Measurements from ENCODE around the gene DNHD1. TPM values are rescaled to one million over a fixed set of nuclear protein-coding genes. Genes with fewer than 3 reads are reported as not detected.

Gene DNHD1
- total RNA-seq, 1 experiment from 2014 or later = 11.5 TPM

DNA sequence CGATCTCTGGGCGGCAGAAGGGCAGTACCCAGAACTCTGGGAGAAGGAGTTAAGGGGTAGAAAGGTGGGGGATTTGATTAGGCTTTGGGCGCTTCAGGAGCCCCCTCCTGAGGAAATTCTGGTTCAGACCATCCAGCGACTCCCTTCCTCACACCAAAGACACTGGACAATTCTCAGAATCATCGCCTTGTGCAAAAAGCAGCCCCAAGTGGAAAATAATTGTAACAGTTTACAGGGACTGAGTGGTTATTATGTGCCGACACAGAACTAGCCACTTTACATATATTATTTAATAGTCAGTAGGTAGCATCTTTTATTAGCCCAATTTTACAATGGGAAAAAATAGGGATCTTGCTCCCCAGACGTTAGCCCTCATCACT, 22.7 kb upstream of the DNHD1 start (continued):
- TF ChIP-seq SMAD3 (CRISPR knock-in tag; IDR thresholded peaks at IDR 0.05; ENCODE audit: borderline replicate concordance) (no peak), TEAD4 (CRISPR knock-in tag; IDR thresholded peaks at IDR 0.05) (no peak), ZNF138 (CRISPR knock-in tag; conservative IDR thresholded peaks at IDR 0.05) (no peak), NFYB (CRISPR knock-in tag; conservative IDR thresholded peaks at IDR 0.05; ENCODE audit: low read depth) (no peak), MYBL2 (CRISPR knock-in tag; IDR thresholded peaks at IDR 0.05) (no peak), NR3C1 (CRISPR knock-in tag; conservative IDR thresholded peaks at IDR 0.05; ENCODE audit: low read depth) (no peak)
- TF ChIP-seq, protein P1, sequence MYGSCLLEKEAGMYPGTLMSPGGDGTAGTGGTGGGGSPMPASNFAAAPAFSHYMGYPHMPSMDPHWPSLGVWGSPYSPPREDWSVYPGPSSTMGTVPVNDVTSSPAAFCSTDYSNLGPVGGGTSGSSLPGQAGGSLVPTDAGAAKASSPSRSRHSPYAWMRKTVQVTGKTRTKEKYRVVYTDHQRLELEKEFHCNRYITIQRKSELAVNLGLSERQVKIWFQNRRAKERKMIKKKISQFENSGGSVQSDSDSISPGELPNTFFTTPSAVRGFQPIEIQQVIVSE (CRISPR knock-in tag; IDR thresholded peaks at IDR 0.05; ENCODE audit: borderline replicate concordance) = no peak

DNA sequence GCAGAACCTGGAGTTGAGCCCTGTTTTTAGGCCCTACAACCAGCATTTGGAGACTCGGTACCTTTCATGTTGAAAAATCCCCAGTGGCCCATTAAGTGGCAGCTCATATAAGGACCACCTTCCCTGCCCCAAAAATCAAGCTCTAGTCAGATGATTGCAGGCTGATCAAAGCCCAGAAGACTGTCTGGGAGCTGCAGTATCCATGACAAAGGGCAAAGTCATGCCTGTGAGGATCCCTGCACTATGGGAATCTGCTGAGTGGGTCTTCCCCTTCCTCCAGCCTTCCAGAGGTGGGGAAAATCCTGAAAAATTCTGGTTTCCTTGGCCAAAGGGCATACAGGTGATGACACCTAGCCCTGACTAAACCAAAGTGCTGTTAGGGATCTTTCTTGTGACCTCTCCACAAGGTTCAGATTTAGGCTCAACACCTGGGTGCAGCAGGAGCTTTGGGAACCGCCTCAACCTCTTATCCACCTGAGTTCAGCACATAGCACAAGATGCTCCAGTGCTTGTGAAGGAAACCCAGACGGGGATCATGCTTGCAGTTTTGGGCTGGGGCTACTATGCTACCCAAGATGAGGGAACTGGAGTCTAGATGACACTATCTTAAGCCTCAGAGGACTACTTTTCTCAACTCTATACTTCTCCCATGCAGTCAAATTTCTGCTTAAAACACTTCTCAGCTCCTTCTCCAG, 22.1 kb upstream of the DNHD1 start:
- TF ChIP-seq ZMAT4 (CRISPR knock-in tag; IDR thresholded peaks at IDR 0.05) = 0 out of 2 replicates have a peak, but pooled peaks have one; percentile 11
- TF ChIP-seq, protein P2, sequence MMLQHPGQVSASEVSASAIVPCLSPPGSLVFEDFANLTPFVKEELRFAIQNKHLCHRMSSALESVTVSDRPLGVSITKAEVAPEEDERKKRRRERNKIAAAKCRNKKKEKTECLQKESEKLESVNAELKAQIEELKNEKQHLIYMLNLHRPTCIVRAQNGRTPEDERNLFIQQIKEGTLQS (CRISPR knock-in tag; conservative IDR thresholded peaks at IDR 0.05) = no peak
- peak overlapping the region; percentile 78 for H3K4me3 Mint-ChIP-seq
- ChIA-PET POLR2A (no interaction called here), CTCF (interaction anchor here (0.5 to 5.4 kb wide), 18 partner anchors 15 to 208 kb away, joined by 3 to 68 read pairs (median 5); partner anchors contain the start of genes APBB1, MRPL17 and SMPD1)
- peak overlapping the region; percentile 71 for H3K27ac Mint-ChIP-seq
- H3K36me3 Mint-ChIP-seq = peaks cover 26% of the 10 kb centered on the region
- peaks cover 31% of the 10 kb centered on the region for H3K4me1 Mint-ChIP-seq
- H3K27me3 Mint-ChIP-seq (ENCODE audit: low read depth) = peaks cover 12% of the 10 kb centered on the region
- DNase-seq (ENCODE audit: low spot score) = no peak
- no peak for ATAC-seq
- no peaks in the 10 kb centered on the region for H3K9me3 Mint-ChIP-seq

DNA sequence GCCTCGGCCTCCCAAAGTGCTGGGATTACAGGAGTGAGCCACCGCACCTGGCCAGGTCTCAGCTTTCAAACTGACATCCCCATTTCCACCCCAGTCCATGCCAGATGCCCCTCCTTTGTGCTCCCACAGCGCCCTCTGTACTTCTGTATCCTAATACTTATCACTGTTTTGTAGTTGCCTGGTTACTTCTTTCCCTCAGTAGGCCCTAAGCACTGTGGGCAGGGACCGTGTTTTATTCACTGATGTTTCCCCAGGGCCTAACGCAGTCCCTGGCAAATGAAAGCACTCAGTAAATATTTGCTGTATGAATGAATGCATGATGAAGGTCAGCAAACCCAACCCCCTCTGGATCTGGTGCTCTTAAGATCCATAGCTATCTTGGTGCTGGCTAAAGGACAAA, 21.1 kb upstream of the DNHD1 start:
- H3K9me3 Mint-ChIP-seq = no peaks in the 10 kb centered on the region
- H3K27me3 Mint-ChIP-seq (ENCODE audit: low read depth) = peaks cover 12% of the 10 kb centered on the region
- ATAC-seq (peak; percentile 14), DNase-seq (ENCODE audit: low spot score) (peak; percentile 49)
- peaks cover 26% of the 10 kb centered on the region for H3K36me3 Mint-ChIP-seq
- CTCF ChIA-PET = interaction anchor here (0.5 to 5.4 kb wide), 15 partner anchors 14 to 207 kb away, joined by 3 to 68 read pairs (median 5); partner anchors contain the start of genes MRPL17 and SMPD1
- peaks cover 38% of the 10 kb centered on the region for H3K4me1 Mint-ChIP-seq
- H3K27ac Mint-ChIP-seq = peak overlapping the region; percentile 71; the same call in 1 of the 2 replicates
- peak overlapping the region; percentile 37; the same call in 1 of the 2 replicates for H3K4me3 Mint-ChIP-seq
- POLR2A ChIA-PET = no interaction called here
- TF ChIP-seq SMAD4 (CRISPR knock-in tag; IDR thresholded peaks at IDR 0.05) (no peak), AR (CRISPR knock-in tag; IDR thresholded peaks at IDR 0.05) (no peak), ZNF263 (CRISPR knock-in tag; IDR thresholded peaks at IDR 0.05; ENCODE audit: low read depth) (no peak), ETV6 (CRISPR knock-in tag; IDR thresholded peaks at IDR 0.05) (no peak), CBFB (CRISPR knock-in tag; IDR thresholded peaks at IDR 0.05; ENCODE audit: low read depth) (no peak), E2F1 (CRISPR knock-in tag; IDR thresholded peaks at IDR 0.05) (no peak), NFATC4 (CRISPR knock-in tag; IDR thresholded peaks at IDR 0.05) (no peak), TCF7 (CRISPR knock-in tag; IDR thresholded peaks at IDR 0.05; ENCODE audit: low read depth) (no peak), USF2 (CRISPR knock-in tag; IDR thresholded peaks at IDR 0.05) (no peak), ERG (CRISPR knock-in tag; IDR thresholded peaks at IDR 0.05) (no peak), ZNF317 (CRISPR knock-in tag; IDR thresholded peaks at IDR 0.05; ENCODE audit: borderline replicate concordance, low read depth) (no peak), GABPB1 (CRISPR knock-in tag; IDR thresholded peaks at IDR 0.05) (no peak)
- TF ChIP-seq, protein P1 (CRISPR knock-in tag; IDR thresholded peaks at IDR 0.05; ENCODE audit: borderline replicate concordance) = no peak
- TF ChIP-seq, protein P3, sequence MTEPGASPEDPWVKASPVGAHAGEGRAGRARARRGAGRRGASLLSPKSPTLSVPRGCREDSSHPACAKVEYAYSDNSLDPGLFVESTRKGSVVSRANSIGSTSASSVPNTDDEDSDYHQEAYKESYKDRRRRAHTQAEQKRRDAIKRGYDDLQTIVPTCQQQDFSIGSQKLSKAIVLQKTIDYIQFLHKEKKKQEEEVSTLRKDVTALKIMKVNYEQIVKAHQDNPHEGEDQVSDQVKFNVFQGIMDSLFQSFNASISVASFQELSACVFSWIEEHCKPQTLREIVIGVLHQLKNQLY (CRISPR knock-in tag; IDR thresholded peaks at IDR 0.05) = no peak
